Testis (tissue), 2 donors: ENCODE data around the gene PEX10.
A peak's percentile ranks its signal among the peaks of the same experiment; 100 is the strongest.

ENCODE experiments used
- POLR2A ChIP-seq: fragments of 450-650 bp; IDR thresholded peaks from one replicate; pipeline ENCODE4 v1.6.1; 2017; ENCODE audit warnings: antibody characterized with exemption, mild to moderate bottlenecking, moderate library complexity
- TF ChIP-seq, protein P1 (sequence below), 3 experiments: fragments of 450-650 bp in 2 of 3; fragments of 200-600 bp in 1 of 3; sonication (generic) in 1 of 3; IDR thresholded peaks; one replicate each; pipeline ENCODE4 v1.5.1; 2016 to 2019; ENCODE audit warnings: antibody characterized with exemption in 3 of 3, mild to moderate bottlenecking in 2 of 3, moderate library complexity in 1 of 3

DNA sequence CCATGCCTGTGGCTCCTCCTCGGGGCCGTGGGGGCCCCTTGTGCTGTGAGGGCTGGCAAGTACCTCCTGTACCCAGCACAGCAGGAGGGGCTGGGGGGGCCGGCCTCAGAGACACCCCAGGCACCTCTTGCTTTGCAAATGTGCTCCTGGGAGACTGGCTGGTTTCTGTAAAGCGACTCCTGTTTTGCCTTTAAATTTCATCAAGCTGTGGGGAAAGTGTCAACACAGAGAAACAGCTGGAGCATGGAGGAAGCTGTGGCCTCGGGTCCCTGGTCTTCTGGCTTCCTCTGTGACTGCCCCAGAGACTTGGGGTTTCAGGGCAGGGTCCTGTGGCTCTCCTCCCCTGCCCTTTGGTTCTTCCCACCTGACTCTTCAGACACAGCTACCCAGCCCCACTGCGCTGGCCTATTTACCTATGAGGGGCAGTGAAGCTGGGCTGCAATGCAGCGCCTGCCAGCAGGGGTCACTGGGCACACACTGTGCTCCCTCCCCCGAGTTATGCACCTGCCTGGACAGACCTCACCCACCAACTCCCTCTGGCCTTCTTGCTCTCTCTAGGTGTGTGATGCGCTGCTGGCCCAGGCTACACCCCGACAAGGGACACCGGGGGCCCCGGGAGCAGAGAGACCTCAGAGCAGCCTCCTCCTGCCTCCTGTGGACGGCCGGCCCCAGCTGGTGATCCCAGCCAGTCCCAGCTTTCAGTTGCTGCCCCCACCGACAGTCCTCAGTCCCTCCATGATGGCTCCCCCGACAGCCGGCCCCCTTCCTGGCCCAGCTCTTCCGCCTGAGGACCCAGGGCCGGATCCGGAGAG, 17.6 kb upstream of the PEX10 start:
- TF ChIP-seq, protein P1, sequence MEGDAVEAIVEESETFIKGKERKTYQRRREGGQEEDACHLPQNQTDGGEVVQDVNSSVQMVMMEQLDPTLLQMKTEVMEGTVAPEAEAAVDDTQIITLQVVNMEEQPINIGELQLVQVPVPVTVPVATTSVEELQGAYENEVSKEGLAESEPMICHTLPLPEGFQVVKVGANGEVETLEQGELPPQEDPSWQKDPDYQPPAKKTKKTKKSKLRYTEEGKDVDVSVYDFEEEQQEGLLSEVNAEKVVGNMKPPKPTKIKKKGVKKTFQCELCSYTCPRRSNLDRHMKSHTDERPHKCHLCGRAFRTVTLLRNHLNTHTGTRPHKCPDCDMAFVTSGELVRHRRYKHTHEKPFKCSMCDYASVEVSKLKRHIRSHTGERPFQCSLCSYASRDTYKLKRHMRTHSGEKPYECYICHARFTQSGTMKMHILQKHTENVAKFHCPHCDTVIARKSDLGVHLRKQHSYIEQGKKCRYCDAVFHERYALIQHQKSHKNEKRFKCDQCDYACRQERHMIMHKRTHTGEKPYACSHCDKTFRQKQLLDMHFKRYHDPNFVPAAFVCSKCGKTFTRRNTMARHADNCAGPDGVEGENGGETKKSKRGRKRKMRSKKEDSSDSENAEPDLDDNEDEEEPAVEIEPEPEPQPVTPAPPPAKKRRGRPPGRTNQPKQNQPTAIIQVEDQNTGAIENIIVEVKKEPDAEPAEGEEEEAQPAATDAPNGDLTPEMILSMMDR (IDR thresholded peaks at IDR 0.05): peak in 2 of 3 experiments; percentile 14 to 16
- no peak for TF ChIP-seq POLR2A
